CD14-positive monocyte (primary cell): Measurements from ENCODE around the gene AKAP12. TPM values are rescaled to one million over a fixed set of nuclear protein-coding genes. Genes with fewer than 3 reads are reported as not detected.
A peak's percentile ranks its signal among the peaks of the same experiment; 100 is the strongest.

Source experiments
- DNase-seq, 3 donors: peaks; one replicate each; pipeline ENCODE4 v3.0.0-alpha.2; 2011 to 2022
- H2AFZ ChIP-seq: 2 replicates; pipeline ENCODE4 v1.6.0; 2012; ENCODE audit warnings: mild to moderate bottlenecking, low read depth, low read length, inconsistent platforms; ENCODE audit not compliant: insufficient read depth, poor library complexity, severe bottlenecking
- H3K27ac ChIP-seq, 2 donors: 1 replicate in 1 of 2; 2 replicates in 1 of 2; pipeline ENCODE4 v1.5.1; 2012 to 2013; ENCODE audit warnings: low read length in 2 of 2, control low read depth in 1 of 2, inconsistent platforms in 1 of 2, low read depth in 1 of 2, mild to moderate bottlenecking in 1 of 2
- H3K27me3 ChIP-seq, 2 donors: one replicate each; pipeline versions ENCODE4 v1.6.0 to v1.6.1; 2011 to 2013; ENCODE audit warnings: low read length in 2 of 2; ENCODE audit not compliant: control insufficient read depth in 2 of 2, insufficient read depth in 2 of 2
- H3K36me3 ChIP-seq, 2 donors: replicated peaks in 1 of 2; 1 replicate in 1 of 2; 2 replicates in 1 of 2; pipeline versions ENCODE4 v1.5.1 to v1.6.1; 2012 to 2013; ENCODE audit warnings: low read length in 2 of 2, control low read depth in 1 of 2, inconsistent platforms in 1 of 2, mild to moderate bottlenecking in 1 of 2; ENCODE audit not compliant: insufficient read depth in 2 of 2, control insufficient read depth in 1 of 2
- H3K4me1 ChIP-seq, 2 donors: 1 replicate in 1 of 2; 2 replicates in 1 of 2; pipeline versions ENCODE4 v1.5.1 to v1.6.1; 2012 to 2013; ENCODE audit warnings: low read length in 2 of 2, control low read depth in 1 of 2, inconsistent platforms in 1 of 2, mild to moderate bottlenecking in 1 of 2, moderate library complexity in 1 of 2; ENCODE audit not compliant: insufficient read depth in 2 of 2, control insufficient read depth in 1 of 2
- H3K4me2 ChIP-seq: replicated peaks from 2 replicates; pipeline ENCODE3; 2012; ENCODE audit warnings: low read length, moderate library complexity, mild to moderate bottlenecking; ENCODE audit not compliant: poor library complexity, severe bottlenecking; ENCODE audit errors: extremely low read depth
- H3K4me3 ChIP-seq, 3 experiments: fragments of 200-600 bp in 1 of 3; sonication (generic) in 1 of 3; replicated peaks in 1 of 3; 1 replicate in 2 of 3; 2 replicates in 1 of 3; pipeline ENCODE4 v1.5.1; 2011 to 2013; ENCODE audit warnings: low read length in 3 of 3, mild to moderate bottlenecking in 3 of 3, control low read depth in 2 of 3, low read depth in 2 of 3, inconsistent platforms in 1 of 3, moderate library complexity in 1 of 3
- H3K79me2 ChIP-seq: 2 replicates; pipeline ENCODE4 v1.6.0; 2012; ENCODE audit warnings: mild to moderate bottlenecking, control low read depth, inconsistent platforms, low read length, moderate library complexity; ENCODE audit not compliant: insufficient read depth
- H3K9ac ChIP-seq: 2 replicates; pipeline ENCODE4 v1.6.0; 2017; ENCODE audit warnings: low read length, mild to moderate bottlenecking; ENCODE audit not compliant: insufficient read depth, poor library complexity, severe bottlenecking
- H3K9me3 ChIP-seq, 2 donors: replicated peaks in 1 of 2; 1 replicate in 1 of 2; 2 replicates in 1 of 2; pipeline versions ENCODE4 v1.5.1 to v1.6.1; 2012 to 2013; ENCODE audit warnings: low read length in 2 of 2, control low read depth in 1 of 2; ENCODE audit not compliant: control insufficient read depth in 1 of 2, insufficient read depth in 1 of 2
- H4K20me1 ChIP-seq: 2 replicates; pipeline ENCODE4 v1.6.0; 2012; ENCODE audit warnings: mild to moderate bottlenecking, low read length, control low read depth, moderate library complexity; ENCODE audit not compliant: insufficient read depth
- H3K27ac Mint-ChIP-seq, 7 donors: one replicate each; pipeline ENCODE4 v1.8.0; 2020; ENCODE audit warnings: mild to moderate bottlenecking in 7 of 7, mixed read lengths in 7 of 7, moderate library complexity in 6 of 7, inconsistent platforms in 2 of 7
- H3K27me3 Mint-ChIP-seq, 3 donors: one replicate each; pipeline ENCODE4 v1.8.0; 2021 to 2022; ENCODE audit warnings: low read depth in 3 of 3, mild to moderate bottlenecking in 3 of 3, mixed read lengths in 3 of 3, moderate library complexity in 3 of 3, inconsistent platforms in 1 of 3
- H3K36me3 Mint-ChIP-seq, 2 donors: one replicate each; pipeline ENCODE4 v1.8.0; 2020; ENCODE audit warnings: mixed read lengths in 2 of 2, inconsistent platforms in 1 of 2, mild to moderate bottlenecking in 1 of 2
- H3K4me1 Mint-ChIP-seq: one replicate; pipeline ENCODE4 v1.8.0; 2020; ENCODE audit warnings: mild to moderate bottlenecking, mixed read lengths
- H3K4me3 Mint-ChIP-seq, 2 donors: one replicate each; pipeline ENCODE4 v1.8.0; 2020; ENCODE audit warnings: mild to moderate bottlenecking in 2 of 2, mixed read lengths in 2 of 2, moderate library complexity in 1 of 2
- H3K9me3 Mint-ChIP-seq, 7 donors: one replicate each; pipeline ENCODE4 v1.8.0; 2020 to 2022; ENCODE audit warnings: mixed read lengths in 7 of 7, mild to moderate bottlenecking in 6 of 7, moderate library complexity in 6 of 7, inconsistent platforms in 2 of 7
- CTCF ChIP-seq: fragments of 200-600 bp; IDR thresholded peaks from one replicate; pipeline ENCODE4 v1.8.0; 2022; ENCODE audit warnings: antibody characterized with exemption, mild to moderate bottlenecking
- WGBS: methylation state at CpG from one replicate; pipeline ENCODE4 v1.1.5; 2013; ENCODE audit warnings: missing lambda C conversion rate; ENCODE audit not compliant: insufficient coverage; 5-methylcytosine and 5-hydroxymethylcytosine counted together
- intact Hi-C, 2 donors: fragments of 100-400 bp; cut with micrococcal nuclease; formaldehyde crosslinking; loops; one replicate each; pipeline versions ENCODE4 v1.15.0 to v1.15.1; 2023
- polyA minus RNA-seq: library from RNA; depleted of rRNA, polyadenylated mRNA; stranded (reverse); fragments of >200 nt; gene quantifications from 2 replicates; pipeline ENCODE4 v1.2.3, GENCODE V29; 2012
- polyA plus RNA-seq, 3 donors: library from polyadenylated mRNA; depleted of rRNA in 1 of 3; unstranded in 2 of 3; stranded (reverse) in 1 of 3; fragments of 300-500 nt in 2 of 3; fragments of >200 nt in 1 of 3; fragmentation: Illumina TruSeq in 2 of 3; gene quantifications; 1 replicate in 2 of 3; 2 replicates in 1 of 3; pipeline ENCODE4 v1.2.3, GENCODE V29; 2012 to 2021
- total RNA-seq, 12 experiments: library from RNA in 1 of 12; stranded (reverse) in 1 of 12; fragments of 120-200 nt in 1 of 12; gene quantifications; one replicate each; pipeline ENCODE4 v1.2.4 and lab custom pipeline; 2013 to 2026; ENCODE audit warnings: mixed read lengths in 6 of 12, inconsistent platforms in 1 of 12

Gene AKAP12
- total RNA-seq (2013): 0.21 TPM
- polyA plus RNA-seq (under 1 TPM in 1 of 3 donors, not detected in 2; 0.01 TPM), polyA minus RNA-seq (under 0.01 TPM in 1 of 2 replicates, not detected in the other), total RNA-seq (lab: John Stamatoyannopoulos, UW) (0.56 to 8.6 (median 1.7) reads per million in 11 experiments)

GRCh38 chr6:151239603-151240035, at the start of gene AKAP12:
Gene AKAP12 (plus strand): TSS chr6:151239967. CDS start chr6:151240563, 596 bp downstream.
- Mint-ChIP-seq H3K4me3 (peak within 1 kb of the TSS; percentile 58 to 89), H3K27me3 (peaks cover 62 to 79% (median 64%) of the 10 kb centered on the region in 3 donors), H3K9me3 (peaks cover 0 to 13% (median 0%) of the 10 kb centered on the region in 7 donors), H3K36me3 (no peaks in the 10 kb centered on the region), H3K4me1 (peaks cover 7% of the 10 kb centered on the region), H3K27ac (no peak within 1 kb of the TSS)
- H3K9ac ChIP-seq: no peak within 1 kb of the TSS
- no peak within 1 kb of the TSS for H3K27ac ChIP-seq
- intact Hi-C loops: no loop called here
- peak within 1 kb of the TSS; percentile 44 for H3K4me2 ChIP-seq
- H4K20me1 ChIP-seq: no peaks in the 10 kb centered on the region
- H3K79me2 ChIP-seq: no peaks in the 10 kb centered on the region
- peaks cover 0 to 5% of the 10 kb centered on the region in 2 donors for H3K4me1 ChIP-seq
- H2AFZ ChIP-seq: peak within 1 kb of the TSS; percentile 29
- H3K4me3 ChIP-seq: no peak within 1 kb of the TSS
- TF ChIP-seq CTCF: no peak
- peaks cover 0 to 12% of the 10 kb centered on the region in 2 donors for H3K9me3 ChIP-seq
- peaks cover 41 to 68% of the 10 kb centered on the region in 2 donors for H3K27me3 ChIP-seq
- 22% methylated on average over 22 of the region's 23 CpGs for WGBS
- no peak for DNase-seq
- H3K36me3 ChIP-seq: no peaks in the 10 kb centered on the region

GRCh38 chr6:151191527-151191926, 48.2 kb upstream of the AKAP12 start:
- no peak overlapping the region for H3K4me3 Mint-ChIP-seq
- no peak for DNase-seq
- no peaks in the 10 kb centered on the region for H3K36me3 Mint-ChIP-seq
- no peak overlapping the region for H3K9ac ChIP-seq
- H3K27ac ChIP-seq: no peak overlapping the region
- no peaks in the 10 kb centered on the region for H4K20me1 ChIP-seq
- no peak overlapping the region for H3K4me3 ChIP-seq
- H3K4me2 ChIP-seq: no peak overlapping the region
- no peaks in the 10 kb centered on the region for H3K4me1 Mint-ChIP-seq
- TF ChIP-seq CTCF: no peak
- intact Hi-C loops: no loop called here
- H3K9me3 Mint-ChIP-seq: peaks cover 0 to 5% (median 0%) of the 10 kb centered on the region in 7 donors
- H3K79me2 ChIP-seq: no peaks in the 10 kb centered on the region
- H3K4me1 ChIP-seq: no peaks in the 10 kb centered on the region
- 65% methylated on average over 2 of the region's 4 CpGs for WGBS
- H3K27me3 Mint-ChIP-seq: peaks cover 1 to 4% (median 2%) of the 10 kb centered on the region in 3 donors
- H3K27ac Mint-ChIP-seq: no peak overlapping the region
- no peaks in the 10 kb centered on the region for H3K27me3 ChIP-seq
- H3K9me3 ChIP-seq: no peaks in the 10 kb centered on the region
- no peaks in the 10 kb centered on the region for H3K36me3 ChIP-seq
- no peak overlapping the region for H2AFZ ChIP-seq
